ENCODE results near the gene ABLIM1.
A peak's percentile ranks its signal among the peaks of the same experiment; 100 is the strongest.

ABLIM1 gene

GRCh38 chr10:114623155-114623554 is 34.9 kb downstream of the ABLIM1 start:
- no peak for DNase-seq (ENCODE audit: low spot score)

DNA sequence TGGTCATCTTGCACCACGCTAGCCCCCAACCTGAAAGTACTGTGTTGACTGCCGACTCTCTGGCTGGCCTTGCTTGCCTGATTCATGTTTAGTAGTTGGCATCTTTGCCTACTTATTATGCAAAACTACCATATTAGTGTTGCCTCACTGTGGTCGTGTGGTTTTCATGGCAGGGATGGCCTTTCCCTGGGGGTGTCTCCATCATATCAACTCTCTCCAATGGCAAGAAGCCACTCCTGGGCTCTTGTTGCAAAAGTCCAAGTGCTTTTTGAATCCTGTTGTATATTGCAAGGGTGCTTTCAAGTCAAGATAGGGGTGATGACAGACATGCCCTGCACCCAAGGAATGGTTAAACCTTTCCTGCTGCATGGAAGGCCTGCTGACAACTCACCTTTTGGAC is 39.4 kb downstream of the ABLIM1 start:
- no peak for DNase-seq (ENCODE audit: low spot score)

DNA sequence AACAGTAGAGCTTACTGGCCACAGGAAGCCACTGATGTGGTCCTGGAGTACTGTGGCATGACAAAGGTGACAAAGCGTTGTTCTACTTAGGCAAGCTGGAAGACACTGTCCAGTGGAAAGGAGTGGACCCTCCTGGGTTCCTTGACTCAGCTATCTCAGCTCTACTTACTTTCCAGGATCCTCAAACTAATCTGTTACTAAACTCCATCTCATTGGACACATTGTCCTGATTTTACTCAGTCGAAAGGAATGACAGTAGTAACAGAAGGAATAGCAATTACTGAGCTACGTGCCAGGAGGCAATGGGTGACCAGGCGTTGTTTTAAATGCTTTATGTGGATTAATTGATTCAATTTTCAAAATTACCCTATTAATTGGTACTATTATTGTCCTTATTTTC is 41.6 kb downstream of the ABLIM1 start:
- no peak for DNase-seq (ENCODE audit: low spot score)

- no peak for DNase-seq (ENCODE audit: low spot score)
Measured at GRCh38 chr10:114616103-114616502, 42.0 kb downstream of the ABLIM1 start.

GRCh38 chr10:114615600-114616007 is 42.5 kb downstream of the ABLIM1 start:
- DNase-seq (ENCODE audit: low spot score): no peak

DNA sequence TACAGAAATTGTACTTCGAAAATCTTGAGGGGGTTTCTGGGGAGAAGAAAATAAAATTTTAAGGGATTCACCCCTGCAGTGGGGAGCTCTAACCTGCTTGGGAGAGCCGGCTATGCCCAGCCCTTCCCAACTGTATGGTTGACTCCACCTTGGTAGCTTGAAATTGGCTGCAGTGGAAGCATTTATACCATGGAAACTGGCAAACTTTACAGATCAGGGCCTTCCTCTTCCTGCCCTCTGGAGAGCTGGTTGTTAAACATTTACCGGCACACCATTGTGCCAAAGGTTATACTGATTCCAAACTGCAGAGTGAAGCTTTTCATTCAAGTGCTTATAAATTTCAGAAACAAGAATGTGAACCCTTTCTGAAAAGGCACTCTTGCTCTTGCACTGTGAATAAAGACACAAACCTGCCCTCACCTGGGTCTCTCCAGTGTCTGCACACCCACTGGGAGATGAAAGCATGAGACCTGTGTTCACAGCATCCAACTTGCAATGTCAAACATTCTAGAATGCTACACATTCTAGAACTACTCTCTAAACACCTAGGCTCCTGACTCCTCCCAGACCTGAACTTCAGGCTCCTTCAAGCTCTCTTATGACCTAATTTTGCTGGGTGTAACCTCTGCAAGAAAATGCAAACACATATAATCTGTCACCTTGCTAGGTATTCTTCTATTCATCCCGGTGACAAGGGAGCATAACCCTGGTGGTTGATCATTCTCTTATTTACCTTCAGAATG is 44.7 kb downstream of the ABLIM1 start:
- no peak for DNase-seq (ENCODE audit: low spot score)

DNA sequence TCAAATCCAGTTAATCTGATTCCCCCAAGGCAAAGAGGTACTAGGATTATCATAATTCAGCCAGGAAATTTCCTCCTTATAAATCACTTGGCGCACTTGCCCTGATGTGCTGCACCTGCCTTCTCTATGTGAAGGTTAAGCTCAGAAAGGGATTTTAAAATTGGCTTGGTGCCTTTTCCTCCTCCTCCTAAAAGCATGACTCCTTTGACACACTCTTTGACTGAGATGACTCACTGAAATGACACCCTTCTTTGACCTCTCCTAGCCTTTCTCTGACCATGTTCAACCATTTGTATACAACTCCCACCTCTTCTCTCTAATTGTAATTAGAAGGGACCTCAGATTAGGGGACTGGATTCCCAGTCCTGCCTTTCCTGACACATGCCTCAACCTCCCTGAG is 46.5 kb downstream of the ABLIM1 start:
- DNase-seq (ENCODE audit: low spot score): no peak

DNA sequence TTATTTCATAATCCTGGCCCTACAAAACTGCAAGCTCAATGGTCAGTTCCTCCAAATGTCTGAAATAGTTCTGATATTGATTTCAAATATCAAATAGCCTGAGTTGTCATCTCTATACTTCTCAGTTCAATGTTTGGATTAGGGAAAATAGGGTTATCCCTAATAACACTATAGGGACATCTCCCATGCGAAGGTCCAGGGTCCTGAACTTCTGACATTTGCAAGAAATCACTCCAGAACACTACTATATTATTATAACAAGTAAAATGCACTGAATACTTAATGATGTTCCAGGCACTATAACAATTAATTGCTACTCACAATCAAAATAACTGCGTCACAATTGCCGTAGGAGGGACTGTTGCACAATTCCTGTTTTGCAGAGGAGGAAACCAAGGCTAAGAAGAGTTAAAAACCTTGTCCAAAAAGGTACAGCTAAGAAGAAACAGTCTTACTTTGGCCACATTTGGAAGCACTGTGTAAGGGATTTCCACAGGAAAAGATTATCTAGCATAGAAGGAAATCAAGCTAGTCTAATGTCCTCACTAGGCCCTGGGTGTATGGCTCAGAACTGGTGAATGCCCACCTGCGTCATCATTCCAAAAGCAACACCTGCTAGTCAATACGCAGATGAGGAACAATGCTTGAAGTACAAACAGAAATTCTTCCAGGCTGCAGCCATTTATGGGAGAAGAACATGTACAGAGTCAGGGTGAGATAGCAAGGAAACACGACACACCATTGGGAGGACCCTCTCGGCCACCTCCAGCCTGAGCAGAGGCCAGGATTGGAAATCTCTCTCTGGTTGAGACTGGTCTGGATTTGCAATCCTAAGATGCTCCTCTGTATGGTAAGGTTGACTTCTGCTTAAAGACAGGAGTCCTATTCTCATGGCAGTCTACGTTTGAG is 48.3 kb downstream of the ABLIM1 start:
- DNase-seq (ENCODE audit: low spot score): no peak

GRCh38 chr10:114607358-114607998 is 50.6 kb downstream of the ABLIM1 start:
- peak; percentile 47 for DNase-seq (ENCODE audit: low spot score)

DNA sequence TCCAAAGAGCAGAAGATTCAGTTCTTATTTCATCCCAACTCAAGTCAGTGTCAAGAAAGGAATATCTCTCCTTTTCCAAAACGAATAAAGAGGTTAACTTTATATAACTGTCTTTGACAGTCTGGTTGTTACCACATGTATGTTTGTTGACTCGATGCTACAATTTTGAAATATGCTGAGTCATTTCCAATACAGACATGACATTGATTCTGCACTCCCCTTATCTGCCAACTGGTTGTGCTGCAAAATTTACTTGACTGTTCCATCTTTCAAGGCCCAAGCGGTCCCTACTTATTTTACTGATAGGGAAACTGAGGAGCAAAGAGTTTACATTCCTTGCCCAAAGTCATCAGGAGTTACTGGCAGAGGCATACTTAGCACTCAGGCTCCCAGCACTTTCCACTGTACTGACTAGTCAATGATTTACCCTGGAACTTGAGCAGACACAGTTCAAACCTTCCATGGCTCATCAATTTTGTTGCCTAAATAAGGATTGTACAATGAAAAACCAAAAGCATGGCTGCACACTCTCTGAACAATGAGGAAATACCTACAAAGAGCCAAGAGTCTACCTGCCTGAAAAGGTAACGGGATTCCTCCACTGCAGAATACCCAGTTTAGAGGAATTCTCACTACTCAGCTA is 52.8 kb downstream of the ABLIM1 start:
- DNase-seq (ENCODE audit: low spot score): no peak

GRCh38 chr10:114604357-114605130 is 53.5 kb downstream of the ABLIM1 start:
- DNase-seq (ENCODE audit: low spot score): no peak

DNA sequence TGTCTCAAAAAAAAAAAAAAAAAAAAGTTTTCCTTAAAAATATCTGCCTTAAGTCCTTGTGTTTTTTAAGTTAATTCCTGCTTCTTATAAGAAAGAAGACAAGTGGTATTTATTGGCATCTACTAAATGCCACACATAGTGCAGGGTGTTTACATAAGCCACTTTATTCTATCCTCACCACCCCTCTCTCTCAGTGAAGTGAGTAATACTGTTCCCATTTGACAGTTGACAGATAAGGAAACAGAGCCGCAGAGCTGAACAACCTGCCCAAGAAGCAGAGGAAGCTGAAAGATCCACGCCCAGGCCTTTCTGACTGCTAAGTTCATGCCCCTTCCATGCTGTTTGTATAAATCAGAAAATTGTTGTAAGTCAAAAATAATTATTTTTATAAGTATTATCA is 54.1 kb downstream of the ABLIM1 start:
- no peak for DNase-seq (ENCODE audit: low spot score)

GRCh38 chr10:114603303-114603702 is 54.8 kb downstream of the ABLIM1 start:
- DNase-seq (ENCODE audit: low spot score): no peak

DNA sequence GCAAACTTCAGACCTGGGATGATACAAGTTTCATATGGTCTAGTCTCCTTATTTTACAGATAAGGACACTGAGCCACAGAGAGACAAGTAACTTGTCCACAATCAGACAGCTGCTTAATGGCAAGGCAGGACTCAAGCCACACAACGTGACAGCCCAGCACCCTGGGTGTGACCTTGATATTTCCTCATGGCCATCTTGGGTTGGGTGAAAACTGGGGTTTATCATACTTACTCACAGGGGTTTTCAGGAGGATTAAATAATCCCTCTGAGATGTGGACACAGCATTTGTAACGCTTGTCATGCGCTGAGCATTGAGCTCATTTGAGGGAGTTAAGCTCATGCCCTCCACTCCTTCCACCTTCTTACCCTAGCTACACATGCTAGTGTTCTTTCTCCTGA is 58.0 kb downstream of the ABLIM1 start:
- no peak for DNase-seq (ENCODE audit: low spot score)

DNA sequence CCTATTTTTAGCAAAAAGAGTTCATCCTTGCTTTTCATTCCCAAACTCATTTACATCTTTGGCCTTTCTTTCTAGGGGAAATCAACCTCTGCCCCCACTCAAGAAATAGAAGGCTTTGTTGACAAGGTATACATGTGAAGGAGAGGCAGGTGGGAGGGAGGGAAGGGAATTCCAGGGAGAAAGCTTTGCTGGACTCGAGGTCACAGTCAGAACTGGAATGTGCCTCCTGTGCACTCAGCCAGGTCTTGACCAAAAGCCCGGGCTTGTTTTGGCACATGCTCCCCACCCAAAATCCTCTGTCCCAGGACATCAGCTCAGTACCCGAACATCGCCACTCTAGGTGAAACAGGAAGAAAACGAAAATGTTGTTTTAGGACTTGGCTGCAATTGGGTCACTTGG is 61.3 kb downstream of the ABLIM1 start:
- DNase-seq (ENCODE audit: low spot score): no peak

- no peak for DNase-seq (ENCODE audit: low spot score)
Measured at GRCh38 chr10:114593816-114594468, 64.1 kb downstream of the ABLIM1 start.

- no peak for DNase-seq (ENCODE audit: low spot score)
Measured at GRCh38 chr10:114593240-114593792, 64.8 kb downstream of the ABLIM1 start.

GRCh38 chr10:114590993-114591392 is 67.1 kb downstream of the ABLIM1 start:
- DNase-seq (ENCODE audit: low spot score): no peak

GRCh38 chr10:114584419-114584818 is 73.7 kb downstream of the ABLIM1 start:
- peak; percentile 52 for DNase-seq (ENCODE audit: low spot score)

- no peak for DNase-seq (ENCODE audit: low spot score)
Measured at GRCh38 chr10:114581071-114581470, 77.0 kb downstream of the ABLIM1 start.

DNA sequence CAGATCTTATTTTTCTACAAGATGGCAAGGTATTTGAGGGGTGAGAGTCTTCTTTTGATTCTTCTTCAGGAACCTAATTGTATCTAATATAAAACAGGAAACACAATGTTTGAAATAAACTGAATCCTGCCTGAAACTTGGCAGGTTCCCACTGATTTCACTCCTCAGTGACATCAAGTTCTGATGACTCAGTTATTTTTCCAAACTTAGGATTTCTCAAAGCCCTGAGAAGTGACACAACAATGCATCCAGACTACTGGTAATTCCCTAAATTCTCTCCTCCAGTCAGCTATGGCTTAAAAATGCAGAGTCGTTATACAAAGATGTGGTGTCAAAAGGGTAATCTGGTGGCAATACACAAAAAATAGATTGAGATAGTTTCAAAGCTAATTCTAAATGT is 80.9 kb downstream of the ABLIM1 start:
- DNase-seq (ENCODE audit: low spot score): no peak
